ENCODE measurements around the gene RPAP3.

RPAP3 gene, protein sequence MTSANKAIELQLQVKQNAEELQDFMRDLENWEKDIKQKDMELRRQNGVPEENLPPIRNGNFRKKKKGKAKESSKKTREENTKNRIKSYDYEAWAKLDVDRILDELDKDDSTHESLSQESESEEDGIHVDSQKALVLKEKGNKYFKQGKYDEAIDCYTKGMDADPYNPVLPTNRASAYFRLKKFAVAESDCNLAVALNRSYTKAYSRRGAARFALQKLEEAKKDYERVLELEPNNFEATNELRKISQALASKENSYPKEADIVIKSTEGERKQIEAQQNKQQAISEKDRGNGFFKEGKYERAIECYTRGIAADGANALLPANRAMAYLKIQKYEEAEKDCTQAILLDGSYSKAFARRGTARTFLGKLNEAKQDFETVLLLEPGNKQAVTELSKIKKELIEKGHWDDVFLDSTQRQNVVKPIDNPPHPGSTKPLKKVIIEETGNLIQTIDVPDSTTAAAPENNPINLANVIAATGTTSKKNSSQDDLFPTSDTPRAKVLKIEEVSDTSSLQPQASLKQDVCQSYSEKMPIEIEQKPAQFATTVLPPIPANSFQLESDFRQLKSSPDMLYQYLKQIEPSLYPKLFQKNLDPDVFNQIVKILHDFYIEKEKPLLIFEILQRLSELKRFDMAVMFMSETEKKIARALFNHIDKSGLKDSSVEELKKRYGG

DNA sequence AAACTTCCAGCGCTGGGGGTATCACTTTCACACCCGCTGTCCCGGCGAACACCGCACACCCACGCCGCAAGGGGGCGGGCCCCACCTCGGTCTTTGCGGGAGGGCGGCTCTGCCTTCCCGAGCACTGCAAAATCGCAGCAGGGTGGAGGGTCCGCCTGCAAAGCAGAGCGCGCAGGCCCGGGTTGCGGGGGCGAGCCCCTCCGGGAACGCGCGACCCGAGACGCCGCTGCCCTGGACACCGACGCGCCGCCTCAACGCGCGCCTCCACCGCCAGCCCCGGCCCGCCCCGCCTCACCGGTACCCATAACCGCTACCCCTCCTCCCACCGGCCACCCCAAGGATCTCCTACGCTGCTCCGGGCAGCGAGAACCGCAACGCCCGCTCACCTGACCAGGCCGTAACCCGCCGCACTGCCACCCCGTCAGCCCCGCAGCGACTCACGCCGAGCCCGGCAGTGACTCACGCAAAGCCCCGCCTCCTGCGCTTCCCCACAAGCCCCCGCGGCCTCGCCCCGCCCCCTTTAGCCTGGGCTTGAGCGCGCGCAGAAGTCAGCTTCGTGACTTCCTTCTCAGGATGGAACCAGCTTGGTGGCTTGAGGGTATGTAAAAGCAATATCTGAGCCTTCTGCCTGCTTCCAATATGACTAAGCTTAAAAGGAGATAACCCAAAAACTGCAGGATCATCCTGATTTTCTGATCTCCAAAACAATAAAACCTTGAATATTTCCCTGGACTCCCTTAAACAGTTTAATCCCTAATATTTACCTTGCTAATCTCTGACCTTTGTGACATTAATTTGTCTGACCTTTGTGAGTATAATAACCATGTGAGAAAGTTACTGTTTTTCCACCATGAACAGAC lies at the start of gene RPAP3:
TSS of gene RPAP3 (minus strand) at position 465 of the 860 bp plus-strand sequence. CDS start 3,190 bp downstream, outside the sequence.
- DNase-seq (ENCODE audit: low read depth): peak; percentile 99

DNA sequence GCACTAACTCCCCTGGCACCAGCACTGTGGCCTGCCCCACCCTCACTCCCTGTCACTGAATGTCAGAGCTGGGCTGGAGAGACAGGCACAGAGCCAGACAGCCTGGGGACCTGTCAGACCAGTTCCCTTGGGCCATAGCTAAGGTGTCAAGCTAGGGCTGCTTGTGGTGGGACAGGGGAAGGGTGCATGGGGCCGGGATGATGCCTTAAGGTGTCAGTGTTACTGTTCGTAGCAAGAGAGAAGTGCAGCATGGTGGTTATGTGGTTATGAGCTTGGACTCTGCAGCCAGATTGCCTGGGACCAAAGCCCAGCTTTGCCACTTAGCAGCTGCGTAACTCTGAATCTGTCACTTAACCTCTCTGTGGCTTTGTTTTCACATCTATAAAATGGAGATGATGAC lies 49.1 kb upstream of the RPAP3 start:
- DNase-seq (ENCODE audit: low read depth): no peak

DNA sequence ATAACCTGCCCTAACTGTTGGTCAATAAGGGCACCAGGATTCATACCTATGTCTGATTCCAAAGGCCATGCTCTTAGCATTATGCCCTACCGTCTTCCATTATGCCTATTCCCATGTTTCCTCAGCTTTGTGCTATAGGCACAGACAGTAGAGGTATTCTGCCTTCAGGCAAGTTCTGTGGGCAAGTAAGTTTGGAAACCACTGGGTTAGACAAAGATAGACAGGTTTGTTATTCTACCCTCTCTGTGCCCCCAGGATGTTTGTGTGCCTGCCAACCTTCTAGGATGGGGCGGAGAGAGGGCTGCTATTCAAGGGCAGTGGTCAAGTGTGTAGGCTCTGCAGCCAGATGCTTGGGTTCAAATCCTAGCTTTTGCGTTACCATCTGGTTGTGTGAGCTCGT lies 48.3 kb upstream of the RPAP3 start:
- no peak for DNase-seq (ENCODE audit: low read depth)

DNA sequence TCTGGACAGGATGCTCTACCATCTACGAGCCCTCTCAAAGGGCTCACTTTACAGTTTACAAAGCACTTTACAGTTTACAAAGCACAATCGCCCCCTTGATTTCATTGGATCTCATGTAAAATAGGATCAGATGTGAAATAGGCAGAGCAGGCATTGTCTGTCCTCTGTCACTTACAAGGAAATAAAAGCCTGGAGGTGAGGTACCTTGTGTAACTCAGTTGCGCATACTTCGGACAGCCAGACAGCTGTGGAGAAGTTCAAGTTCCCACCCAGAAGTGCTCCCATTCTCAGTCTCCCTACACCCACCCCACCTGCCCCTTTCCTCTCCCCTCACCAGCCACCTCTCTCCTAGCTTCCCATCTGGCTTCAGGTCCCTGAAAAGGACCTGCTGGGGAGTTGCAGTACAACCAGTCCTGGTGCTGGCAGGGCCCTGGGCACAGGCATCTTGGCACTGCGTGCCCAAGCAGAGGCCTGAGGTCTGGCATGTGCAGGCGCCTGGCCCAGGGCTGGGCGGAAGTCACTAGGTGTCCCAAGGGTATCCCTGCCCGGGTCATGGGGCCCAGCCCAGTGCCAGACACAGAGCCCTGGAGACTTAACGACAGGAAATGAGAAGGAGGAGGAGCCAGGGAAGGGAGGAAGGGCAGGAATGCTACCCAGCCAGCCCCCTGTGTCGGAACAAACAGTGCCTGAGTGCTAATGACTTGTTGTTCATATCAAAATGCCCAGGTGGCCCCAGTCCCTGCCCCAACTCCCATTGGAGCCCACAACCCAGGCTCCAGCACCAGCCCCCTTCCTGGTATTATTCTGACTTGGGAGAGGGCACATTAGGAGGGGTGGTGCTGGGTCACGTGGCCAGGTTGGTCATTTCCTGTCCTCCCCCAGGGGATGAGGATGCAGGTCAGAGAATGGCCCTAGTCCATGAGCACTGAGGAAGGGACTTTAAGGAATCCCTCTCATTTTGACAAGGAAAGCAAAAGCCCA lies 47.5 kb upstream of the RPAP3 start:
- DNase-seq (ENCODE audit: low read depth): no peak

DNA sequence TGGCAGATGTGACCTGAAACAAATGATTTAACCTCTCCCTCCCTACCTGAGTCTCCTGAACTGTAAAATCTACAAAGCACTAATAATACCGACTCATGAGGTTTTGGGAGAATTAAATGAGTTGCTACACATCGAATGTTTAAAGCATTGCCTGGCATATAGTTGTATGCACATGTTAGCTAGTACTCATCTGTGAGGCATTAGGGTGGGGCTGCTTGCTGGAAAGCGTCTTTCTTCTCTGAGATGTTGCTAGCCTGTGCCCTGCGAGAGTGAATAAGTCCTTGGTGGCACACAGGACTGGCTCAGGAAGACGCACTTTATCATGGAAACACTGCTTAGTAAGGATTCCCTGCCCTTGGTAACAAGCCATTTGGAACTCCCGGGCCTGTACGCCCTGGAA lies 46.7 kb upstream of the RPAP3 start:
- no peak for DNase-seq (ENCODE audit: low read depth)

DNA sequence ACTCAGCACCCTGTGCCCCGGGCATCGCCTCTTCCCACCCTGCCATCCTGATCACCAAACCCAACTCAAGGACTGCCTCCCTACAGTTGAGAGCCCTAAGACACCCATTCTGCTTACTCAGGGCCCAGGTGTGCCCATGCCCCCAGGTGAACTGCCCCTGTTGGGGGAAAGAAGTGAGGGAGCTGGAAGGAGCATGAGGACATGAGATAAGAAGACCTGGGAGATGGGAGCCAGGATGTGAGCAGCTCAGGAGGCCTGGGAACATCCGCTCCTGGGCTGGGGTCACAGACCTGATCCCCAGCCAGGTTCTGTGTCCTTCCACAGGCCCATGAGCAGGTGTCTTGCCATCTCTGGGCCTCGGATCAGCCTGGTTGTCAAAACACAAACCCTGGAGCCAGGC lies 46.3 kb upstream of the RPAP3 start:
- DNase-seq (ENCODE audit: low read depth): no peak

DNA sequence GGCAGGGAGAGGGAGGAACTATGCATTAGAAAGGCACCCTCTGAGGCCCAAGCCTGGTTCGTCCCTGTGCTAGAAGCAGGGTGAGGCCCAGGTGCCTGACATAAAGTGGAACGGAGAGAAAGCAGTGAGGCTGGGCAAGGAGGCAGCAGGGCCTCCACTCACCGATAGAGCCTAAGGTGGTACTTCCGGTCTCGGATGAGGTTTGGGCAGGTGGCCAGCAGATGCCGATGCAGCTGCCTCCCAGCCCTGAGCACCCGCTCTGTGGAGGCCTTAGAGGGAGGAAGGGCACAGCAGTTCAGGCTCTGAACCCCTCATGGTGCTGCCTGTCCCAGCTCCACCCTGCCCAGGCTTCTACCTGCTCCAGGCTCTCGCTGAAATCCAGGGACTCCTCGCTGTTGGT lies 45.7 kb upstream of the RPAP3 start:
- no peak for DNase-seq (ENCODE audit: low read depth)

DNA sequence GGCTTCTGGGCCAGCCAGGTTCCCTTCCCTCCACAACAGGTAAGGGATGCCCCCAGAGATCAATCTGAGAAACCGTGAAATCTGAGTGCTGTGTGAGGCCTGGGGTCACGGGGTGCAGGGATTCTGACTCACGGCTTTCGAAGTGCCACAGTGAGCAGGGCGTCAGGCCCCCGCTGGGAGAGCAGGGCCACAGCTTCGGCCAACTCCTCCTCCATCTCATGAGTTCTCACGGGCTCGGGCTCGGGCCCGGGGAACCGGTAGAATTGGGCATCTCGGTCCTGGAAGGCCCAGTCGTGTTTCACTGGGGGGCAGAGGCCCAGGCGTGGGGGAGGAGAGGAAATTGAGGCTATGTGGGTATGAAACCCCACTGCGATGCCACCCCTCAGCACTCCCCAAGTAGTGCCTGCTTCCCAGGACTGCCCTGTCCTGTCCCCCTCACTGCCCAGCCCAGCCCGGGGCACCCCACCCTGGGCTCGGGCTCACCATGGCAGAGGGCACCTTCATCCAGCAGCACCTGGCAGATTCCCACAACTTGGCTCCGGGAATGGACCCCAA lies 45.2 kb upstream of the RPAP3 start:
- no peak for DNase-seq (ENCODE audit: low read depth)

DNA sequence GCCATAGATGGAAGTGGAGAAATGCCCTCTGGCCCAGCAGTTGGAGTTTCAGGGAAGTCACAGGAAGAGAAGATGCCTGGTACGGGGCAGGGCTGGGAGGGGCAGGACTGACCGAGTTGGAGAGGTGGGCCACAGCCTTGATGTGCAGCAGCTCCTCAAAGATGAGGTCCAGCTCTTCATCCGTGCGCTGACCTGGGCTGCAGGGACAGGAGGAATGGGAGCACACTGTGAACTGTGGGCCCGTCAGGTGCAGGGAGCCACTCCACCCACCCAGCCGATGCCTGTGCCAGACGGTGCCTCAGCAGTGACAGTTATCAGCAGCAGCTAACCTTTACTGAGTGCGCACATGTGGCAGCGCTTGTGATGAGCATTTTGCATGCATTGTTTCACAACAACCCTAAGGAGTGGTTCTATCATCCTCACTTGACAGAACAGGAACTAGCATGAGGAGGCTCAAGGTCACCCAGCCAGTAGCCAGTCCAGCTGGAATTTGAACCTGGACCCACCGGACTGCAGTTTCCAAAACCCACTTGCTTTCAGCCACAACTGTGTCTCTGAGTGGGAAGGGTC lies 44.5 kb upstream of the RPAP3 start:
- DNase-seq (ENCODE audit: low read depth): no peak

DNA sequence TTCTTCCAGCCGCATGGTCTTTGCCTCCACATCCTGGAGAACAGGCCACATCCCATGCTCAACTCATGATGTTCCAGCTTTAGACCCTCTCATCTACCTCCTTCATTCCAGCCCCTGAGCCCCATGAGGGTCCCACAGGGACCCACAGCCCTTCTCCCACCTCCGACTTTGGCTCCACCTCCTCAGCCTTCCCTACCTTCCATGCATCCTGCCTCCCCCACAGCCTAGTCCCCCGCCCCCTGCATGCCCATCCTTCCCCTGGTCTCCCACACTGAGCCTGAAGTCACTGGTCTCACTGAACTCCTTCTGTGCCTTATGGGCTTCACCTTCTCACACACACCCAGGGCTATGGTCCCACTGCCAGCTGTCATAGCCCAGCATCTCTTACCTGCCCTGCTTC lies 43.1 kb upstream of the RPAP3 start:
- no peak for DNase-seq (ENCODE audit: low read depth)

DNA sequence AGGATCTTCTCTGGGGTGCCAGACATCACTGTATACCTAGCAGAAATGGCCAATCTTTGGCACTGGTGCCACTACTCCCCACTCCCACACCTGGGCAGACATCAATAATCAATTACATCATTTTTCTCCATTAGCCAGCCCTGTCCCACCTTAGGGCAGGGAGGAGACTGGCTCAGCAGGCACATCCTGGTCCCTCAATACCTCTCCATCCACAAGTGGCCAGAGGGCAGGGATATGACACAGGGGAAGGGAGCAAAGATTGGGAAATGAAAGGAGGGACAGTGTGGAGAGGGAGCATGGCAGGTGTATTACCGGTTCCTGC lies 42.6 kb upstream of the RPAP3 start:
- DNase-seq (ENCODE audit: low read depth): no peak

DNA sequence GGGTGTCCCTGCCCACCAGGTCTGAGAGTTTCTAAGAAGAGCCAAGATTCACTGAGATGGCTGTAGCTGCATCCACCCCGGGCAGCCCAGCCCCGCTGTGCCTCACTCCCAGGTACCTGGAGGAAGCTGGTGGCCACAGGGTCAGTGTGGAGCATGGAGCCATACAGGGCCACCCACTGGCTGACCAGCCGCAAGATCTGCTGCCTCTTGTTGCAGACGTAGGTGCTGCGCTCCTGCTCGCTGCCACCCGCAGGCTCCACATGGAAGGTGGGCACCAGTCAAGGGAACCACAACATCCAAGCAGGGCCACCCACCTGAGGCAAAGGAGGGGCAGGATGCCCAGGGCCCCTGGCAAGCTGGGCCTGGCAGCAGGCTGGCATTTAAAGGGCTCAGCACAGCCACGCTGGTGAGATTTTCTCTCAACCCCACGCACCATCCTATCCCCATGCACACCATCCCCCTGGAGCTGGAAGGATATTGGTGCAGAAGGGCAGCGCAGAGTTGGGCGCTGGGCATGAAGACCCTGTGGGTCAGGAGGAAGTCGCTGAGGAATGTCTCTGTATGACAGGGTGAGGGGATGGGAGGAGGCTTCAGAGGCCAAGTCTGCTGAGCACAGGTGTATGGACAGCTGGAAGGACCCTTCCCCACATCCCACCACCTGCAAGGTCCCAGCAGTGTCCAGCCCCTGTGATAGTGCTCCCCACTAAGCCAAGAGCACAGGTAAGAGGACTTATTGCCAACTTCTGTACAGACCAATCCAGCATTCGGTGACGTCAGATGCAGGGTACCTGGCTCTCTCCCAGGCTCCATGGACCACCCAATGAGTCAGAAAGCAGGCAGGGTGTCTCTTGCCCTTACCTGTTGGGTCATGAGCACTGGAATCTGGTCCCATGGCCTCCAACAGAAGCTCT lies 42.0 kb upstream of the RPAP3 start:
- no peak for DNase-seq (ENCODE audit: low read depth)

DNA sequence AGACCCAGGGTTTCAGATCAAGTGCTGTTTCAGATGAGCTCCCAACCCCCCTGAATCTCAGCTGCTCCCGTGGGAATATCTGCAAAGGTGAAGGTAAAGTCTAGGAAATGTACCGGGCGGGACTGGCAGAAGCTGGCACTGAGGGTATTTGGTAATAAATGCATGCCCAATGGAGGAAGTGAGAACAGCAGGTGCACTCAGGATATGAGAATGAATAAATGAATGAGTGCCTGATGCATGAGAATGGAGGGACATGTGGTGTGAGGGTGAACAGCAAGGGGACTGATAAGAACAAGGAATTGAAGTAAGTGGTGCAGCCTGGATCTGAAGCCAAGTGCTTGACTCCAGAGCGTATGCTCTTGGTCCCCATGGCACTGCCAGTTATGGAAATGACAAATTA lies 41.3 kb upstream of the RPAP3 start:
- no peak for DNase-seq (ENCODE audit: low read depth)

DNA sequence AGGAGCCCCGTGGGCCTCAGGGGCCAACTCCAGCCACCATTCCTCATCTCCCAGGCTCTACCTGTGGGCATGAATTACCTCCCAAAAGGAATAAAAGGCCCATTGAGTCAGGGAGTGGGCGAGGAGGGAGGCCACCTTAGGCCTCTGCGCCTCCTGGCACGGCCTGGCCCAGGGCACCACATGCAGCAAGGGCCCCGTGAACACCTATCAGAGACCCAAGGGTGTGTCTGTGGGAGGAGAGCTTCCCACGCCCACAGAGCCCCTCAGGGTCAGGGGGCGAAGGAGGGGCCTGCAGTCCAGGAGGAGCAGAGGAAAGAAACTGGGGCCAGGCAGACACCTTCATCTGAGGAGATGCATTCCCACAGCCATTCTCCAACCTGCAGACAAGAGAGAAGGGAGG lies 40.7 kb upstream of the RPAP3 start:
- DNase-seq (ENCODE audit: low read depth): no peak

DNA sequence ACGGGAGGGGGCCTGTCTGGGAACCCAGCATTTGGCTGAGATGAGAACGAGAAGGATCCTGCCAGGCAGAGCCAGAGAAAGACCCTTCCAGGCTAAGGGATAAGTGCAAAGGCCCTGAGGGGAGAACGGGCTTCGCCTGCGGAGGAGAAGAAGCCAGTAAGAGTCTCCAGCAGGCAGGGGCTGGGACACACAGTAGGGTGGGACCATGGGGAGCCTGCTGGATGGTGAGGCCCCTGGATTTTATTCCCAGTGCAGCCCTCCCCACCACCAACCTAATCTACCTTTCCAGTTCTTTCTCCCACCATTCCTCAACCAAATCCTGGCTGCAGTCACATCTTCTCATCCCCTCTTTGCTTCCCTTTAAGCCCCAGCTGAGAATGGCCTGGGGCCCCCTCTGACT lies 40.2 kb upstream of the RPAP3 start:
- DNase-seq (ENCODE audit: low read depth): no peak

DNA sequence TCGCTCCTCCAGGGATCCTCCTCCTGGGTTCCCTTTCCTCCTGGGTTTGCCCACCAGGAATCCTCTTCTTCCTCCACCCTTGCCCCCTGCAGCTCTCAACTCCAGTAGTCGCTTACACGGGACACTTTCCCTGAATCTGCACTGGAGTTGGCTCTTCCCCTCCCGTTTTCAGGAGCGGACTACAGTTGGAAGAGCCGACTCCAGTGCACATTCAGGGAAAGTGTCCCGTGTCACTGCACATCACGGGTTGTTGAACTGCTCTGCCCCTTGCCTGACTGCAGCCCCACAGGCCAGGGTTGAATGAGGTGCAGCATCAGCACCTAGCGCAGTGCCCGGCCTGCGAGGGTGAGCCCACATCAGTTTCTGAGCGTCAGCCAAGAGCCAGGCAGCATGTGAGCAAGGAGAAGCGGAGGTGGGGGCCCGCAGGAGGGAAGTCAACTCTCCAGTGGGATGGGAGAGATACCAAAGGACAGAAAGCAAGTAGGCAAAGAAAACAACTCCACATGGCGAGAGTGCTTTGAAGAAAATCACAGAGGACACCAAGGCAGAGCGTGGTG lies 39.7 kb upstream of the RPAP3 start:
- DNase-seq (ENCODE audit: low read depth): no peak

DNA sequence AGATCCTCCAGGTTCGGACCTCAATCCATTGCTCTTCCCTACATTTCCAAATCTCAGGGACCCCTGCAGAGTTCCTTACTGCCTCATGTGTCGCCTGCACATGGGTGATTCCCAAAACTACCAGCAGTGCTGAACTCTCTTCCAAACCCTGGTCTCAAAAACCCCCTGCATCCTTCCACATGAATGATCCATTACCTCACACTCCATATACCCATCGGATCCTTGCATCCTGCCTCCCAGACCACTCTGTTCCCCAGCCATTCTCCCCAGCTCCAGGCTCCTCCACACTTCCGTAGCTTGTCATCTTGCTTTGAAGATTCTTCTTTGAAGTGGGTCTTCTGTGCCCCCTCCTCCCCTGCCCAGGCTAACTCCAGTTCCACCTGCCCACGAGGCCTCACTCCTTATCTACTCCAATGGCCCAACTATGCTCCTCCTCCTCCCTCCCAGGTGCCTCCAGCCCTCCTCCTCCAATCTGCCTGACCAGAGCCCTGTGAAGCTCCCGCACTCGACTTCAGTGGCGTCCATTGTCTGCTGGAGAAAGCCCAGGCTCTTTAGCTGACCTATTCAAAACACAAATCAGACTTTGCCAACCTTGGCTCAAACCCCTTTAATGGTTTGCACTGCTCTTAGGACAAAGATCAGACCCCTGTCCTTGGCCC lies 39.1 kb upstream of the RPAP3 start:
- DNase-seq (ENCODE audit: low read depth): no peak

DNA sequence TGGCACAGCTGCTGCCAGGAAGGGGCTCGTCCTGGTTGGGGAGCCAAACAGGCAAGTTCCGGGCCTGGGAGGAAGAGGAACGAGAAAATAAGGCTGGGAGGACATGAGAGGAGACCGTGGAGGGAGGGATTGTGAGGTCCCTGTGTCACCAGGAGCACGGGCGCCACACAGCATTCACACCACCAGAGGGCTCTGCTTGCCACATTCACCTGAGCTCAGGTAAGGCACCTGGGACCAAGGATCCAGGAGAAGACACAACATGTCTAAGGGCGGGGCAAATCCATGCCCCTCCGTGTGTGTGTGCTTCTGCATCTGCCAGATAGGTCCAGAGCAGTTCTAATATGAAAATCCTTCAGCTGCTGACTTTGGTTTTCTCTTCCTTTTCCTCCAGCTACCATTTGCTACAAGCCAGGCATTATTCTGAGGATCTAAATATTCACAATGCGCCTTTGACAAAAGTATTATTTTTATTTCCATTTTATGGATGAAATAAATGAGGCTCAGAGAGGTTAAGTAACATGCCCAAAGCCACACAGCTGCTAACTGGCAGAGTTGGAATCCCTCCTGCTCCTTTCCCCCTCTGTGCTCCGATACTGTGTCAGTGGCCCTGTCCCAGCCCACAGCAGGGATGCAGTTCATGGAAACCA lies 38.3 kb upstream of the RPAP3 start:
- DNase-seq (ENCODE audit: low read depth): no peak

All from stimulated activated CD8-positive, alpha-beta memory T cell treated with anti-CD3 and anti-CD28 coated beads, Interleukin-4, amount 100 ng/mL, for 24 hours (primary cell).